H1 (cell line): Measurements from ENCODE around the gene TCEANC2. TPM values are rescaled to one million over a fixed set of nuclear protein-coding genes. Genes with fewer than 3 reads are reported as not detected.

Experiments
- ATF2 ChIP-seq: IDR thresholded peaks from 2 replicates; pipeline ENCODE4 v1.6.1; 2012; ENCODE audit warnings: low read length, inconsistent platforms
- polyA plus RNA-seq, 7 experiments: library from polyadenylated mRNA; depleted of rRNA in 3 of 7; stranded (reverse) in 5 of 7; unstranded in 2 of 7; fragments of >200 nt in 5 of 7; fragments of 200-250 nt in 2 of 7; gene quantifications; 1 replicate in 5 of 7; 2 replicates in 1 of 7; 4 replicates in 1 of 7; pipeline versions ENCODE4 v1.2.1 to v1.2.3, GENCODE V29; 2011 to 2013; ENCODE audit warnings: missing spikeins in 2 of 7, mixed read lengths in 2 of 7
- total RNA-seq: library from RNA; stranded (reverse); fragmentation: NEBNext Ultra II Directional; extraction: Animal tissue kit (Norgen Biotek cat#: 25700); gene quantifications from 2 replicates; pipeline ENCODE4 v1.2.1, GENCODE V29; 2021

The TCEANC2 gene
- total and polyA plus RNA-seq, 2 of the 8 experiments (the other 6 are each of a cell fraction or from before 2014, with no cell fraction given): 4.2 to 8.2 TPM

DNA sequence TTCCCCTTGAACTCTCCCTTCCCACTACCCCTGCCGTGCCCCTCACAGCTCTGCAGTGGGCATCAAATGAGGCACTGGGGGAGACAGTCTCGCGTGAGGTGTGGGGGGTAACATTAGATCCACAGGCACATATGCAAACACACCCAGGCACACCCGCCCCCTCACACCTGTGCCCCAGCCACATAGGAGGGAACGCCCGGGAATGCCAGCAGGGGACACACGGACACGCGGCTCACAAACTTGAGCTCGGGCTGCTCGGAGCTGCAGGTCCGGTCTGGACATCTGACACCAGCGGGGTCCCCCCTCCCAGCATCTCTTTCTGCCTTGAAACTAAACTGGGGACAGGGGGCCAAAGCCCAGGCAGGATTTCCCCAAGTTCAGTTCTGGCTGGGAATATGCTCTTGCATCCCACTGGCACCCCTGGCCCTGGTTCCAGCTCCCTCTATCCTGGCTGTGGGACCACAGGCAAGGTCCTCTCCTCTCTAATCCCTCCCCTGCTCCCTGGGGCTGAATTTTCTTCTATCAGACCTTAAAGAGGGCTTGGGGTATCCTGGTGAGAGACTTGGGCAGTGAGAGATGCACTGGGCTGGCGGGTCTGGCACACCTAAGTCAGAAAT, 68.8 kb downstream of the TCEANC2 start (continued):
- no peak for TF ChIP-seq ATF2
